ENCODE results near the gene ITGA11.

- TF ChIP-seq CTCF (conservative IDR thresholded peaks at IDR 0.05; ENCODE audit: low read depth, low read length) (no peak), FOS (IDR thresholded peaks at IDR 0.05; ENCODE audit: low read depth, low read length) (no peak), BHLHE40 (IDR thresholded peaks at IDR 0.05; ENCODE audit: low read depth, low read length) (no peak), USF2 (IDR thresholded peaks at IDR 0.05; ENCODE audit: low read depth, low read length) (no peak), CEBPB (IDR thresholded peaks at IDR 0.05; ENCODE audit: low read depth, low read length) (no peak), POLR2A (IDR thresholded peaks at IDR 0.05; ENCODE audit: low read depth, low read length) (no peak), RFX5 (IDR thresholded peaks at IDR 0.05; ENCODE audit: low read depth, low read length) (no peak), RAD21 (IDR thresholded peaks at IDR 0.05; ENCODE audit: low read length) (no peak), ELK1 (IDR thresholded peaks at IDR 0.05; ENCODE audit: borderline replicate concordance, low read depth, low read length) (no peak), CHD1 (IDR thresholded peaks at IDR 0.05; ENCODE audit: low read depth, low read length) (no peak)
Measured at GRCh38 chr15:68433551-68433950, 1.6 kb upstream of the ITGA11 start.

Measured in IMR-90 (cell line).